PC-3 (cell line): Measurements from ENCODE around the gene TMUB1.

Source experiments
- EZH2 ChIP-seq: fragments of 300-600 bp; sonication (generic); IDR thresholded peaks from one replicate; pipeline ENCODE4 v1.6.1; 2017; ENCODE audit warnings: antibody characterized with exemption, mild to moderate bottlenecking, low read length; ENCODE audit not compliant: unreplicated experiment
- EZH2phosphoT487 ChIP-seq: fragments of 300-600 bp; sonication (generic); IDR thresholded peaks from 2 replicates; pipeline ENCODE4 v1.6.1; 2018; ENCODE audit warnings: mild to moderate bottlenecking, antibody characterized with exemption, low read length, borderline replicate concordance
- TF ChIP-seq, protein P1 (sequence below): fragments of 300-600 bp; sonication (generic); conservative IDR thresholded peaks from 2 replicates; pipeline ENCODE4 v1.5.1; 2017; ENCODE audit warnings: antibody characterized with exemption, low read depth, mild to moderate bottlenecking, low read length

DNA sequence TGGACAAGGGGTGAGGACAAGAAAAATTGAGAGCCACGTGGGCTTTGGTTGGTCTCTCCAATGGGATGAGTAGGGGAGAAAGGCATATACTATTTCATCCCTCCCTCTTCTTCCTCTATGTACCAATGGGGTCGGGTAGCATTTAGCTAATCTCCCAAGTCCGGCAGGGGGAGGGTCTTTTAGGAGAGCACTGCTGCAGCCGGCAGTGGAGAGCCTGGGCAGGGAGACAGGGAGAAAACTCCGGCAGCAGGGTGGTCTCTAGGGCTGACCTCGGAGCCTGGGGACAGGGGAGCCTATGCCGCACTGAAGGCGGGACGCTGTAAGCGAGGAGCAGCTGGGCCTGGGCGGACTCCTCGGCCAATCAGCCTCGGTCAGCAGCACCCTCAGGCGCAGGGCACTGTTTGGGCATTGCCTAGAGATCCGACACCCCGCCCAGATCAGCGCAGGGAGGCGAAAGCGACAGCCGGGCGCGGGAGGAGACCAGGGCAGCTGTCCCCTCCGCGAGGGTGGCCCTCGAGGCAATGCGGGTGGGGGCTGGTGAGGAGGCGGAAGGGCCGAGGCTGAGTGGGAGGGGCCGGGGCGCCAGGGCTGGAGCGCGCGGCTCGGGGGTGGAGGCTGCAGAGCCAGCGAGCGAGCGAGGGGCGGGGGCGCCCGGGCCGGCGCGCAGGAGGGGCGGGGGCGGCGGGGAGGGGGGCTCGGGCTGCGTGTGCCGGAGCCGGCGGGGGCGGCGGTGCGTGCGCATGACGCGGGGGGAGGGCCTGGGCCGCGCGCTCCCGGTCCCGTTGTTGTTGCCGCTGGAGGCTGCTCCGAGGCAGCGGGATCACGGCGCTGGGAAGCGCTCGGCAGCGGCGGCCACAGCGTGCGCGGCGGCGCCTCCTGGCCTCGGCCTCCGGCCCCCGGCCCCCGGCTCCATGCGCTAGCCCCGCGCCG is 2.7 kb upstream of the TMUB1 start, which contains the start of gene AGAP3:
- TF ChIP-seq, protein P1, sequence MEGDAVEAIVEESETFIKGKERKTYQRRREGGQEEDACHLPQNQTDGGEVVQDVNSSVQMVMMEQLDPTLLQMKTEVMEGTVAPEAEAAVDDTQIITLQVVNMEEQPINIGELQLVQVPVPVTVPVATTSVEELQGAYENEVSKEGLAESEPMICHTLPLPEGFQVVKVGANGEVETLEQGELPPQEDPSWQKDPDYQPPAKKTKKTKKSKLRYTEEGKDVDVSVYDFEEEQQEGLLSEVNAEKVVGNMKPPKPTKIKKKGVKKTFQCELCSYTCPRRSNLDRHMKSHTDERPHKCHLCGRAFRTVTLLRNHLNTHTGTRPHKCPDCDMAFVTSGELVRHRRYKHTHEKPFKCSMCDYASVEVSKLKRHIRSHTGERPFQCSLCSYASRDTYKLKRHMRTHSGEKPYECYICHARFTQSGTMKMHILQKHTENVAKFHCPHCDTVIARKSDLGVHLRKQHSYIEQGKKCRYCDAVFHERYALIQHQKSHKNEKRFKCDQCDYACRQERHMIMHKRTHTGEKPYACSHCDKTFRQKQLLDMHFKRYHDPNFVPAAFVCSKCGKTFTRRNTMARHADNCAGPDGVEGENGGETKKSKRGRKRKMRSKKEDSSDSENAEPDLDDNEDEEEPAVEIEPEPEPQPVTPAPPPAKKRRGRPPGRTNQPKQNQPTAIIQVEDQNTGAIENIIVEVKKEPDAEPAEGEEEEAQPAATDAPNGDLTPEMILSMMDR, result no peak
- TF ChIP-seq EZH2phosphoT487 (no peak), EZH2 (no peak)
